Vagina (tissue), 2 donors: ENCODE data around the gene FOXE1.

Source experiments
- CTCF ChIP-seq, 3 experiments: fragments of 450-650 bp in 2 of 3; fragments of 200-600 bp in 1 of 3; sonication (generic) in 1 of 3; IDR thresholded peaks; one replicate each; pipeline ENCODE4 v1.5.1; 2017 to 2019; ENCODE audit warnings: antibody characterized with exemption in 3 of 3, mild to moderate bottlenecking in 2 of 3, moderate library complexity in 2 of 3
- POLR2A ChIP-seq, 2 donors: fragments of 450-650 bp; IDR thresholded peaks; one replicate each; pipeline ENCODE4 v1.6.1; 2017; ENCODE audit warnings: antibody characterized with exemption in 2 of 2, mild to moderate bottlenecking in 2 of 2, moderate library complexity in 2 of 2
- POLR2AphosphoS5 ChIP-seq, 2 donors: sonication (generic); formaldehyde crosslinking; IDR thresholded peaks; one replicate each; pipeline ENCODE4 v1.9.0; 2017; ENCODE audit warnings: antibody characterized with exemption in 2 of 2, mild to moderate bottlenecking in 2 of 2, low read depth in 1 of 2; ENCODE audit not compliant: insufficient read depth in 1 of 2

DNA sequence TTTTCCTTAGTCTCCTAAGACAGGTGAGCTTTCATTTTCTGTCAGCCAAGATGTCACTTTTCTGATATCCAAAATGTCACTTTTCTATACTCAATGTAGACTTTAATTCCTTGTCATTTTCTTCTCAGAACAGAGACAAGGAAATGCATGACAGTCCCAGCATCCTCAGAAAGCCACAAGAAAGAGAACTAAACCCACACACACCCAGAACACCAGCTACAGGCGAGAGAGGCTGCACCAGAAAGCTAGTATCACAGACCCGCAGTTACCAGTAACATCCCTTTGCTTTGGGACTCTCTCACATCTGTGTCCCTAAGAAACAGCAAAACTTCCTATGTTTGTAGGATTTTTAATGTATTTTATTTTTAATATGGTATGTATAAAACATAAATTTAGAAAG lies 52.2 kb downstream of the FOXE1 start:
- TF ChIP-seq CTCF (IDR thresholded peaks at IDR 0.05) (no peak), POLR2AphosphoS5 (IDR thresholded peaks at IDR 0.05; ENCODE audit: insufficient read depth in 1 of 2, low read depth in 1 of 2) (no peak), POLR2A (IDR thresholded peaks at IDR 0.05) (no peak)
